OCI-LY7 (cell line): ENCODE measurements around the gene BSPRY. TPM values are rescaled to one million over a fixed set of nuclear protein-coding genes. Genes with fewer than 3 reads are reported as not detected.
A peak's percentile ranks its signal among the peaks of the same experiment; 100 is the strongest.

Experiments
- Bru-seq: library from RNA; stranded (reverse); fragments of 400-500 nt; gene quantifications from one replicate; lab custom pipeline; 2021; lab: Mats Ljungman, UMichigan
- BruChase-seq, 2 experiments: library from RNA; stranded (reverse); fragments of 400-500 nt; gene quantifications; one replicate each; lab custom pipeline; 2021; lab: Mats Ljungman, UMichigan
- BruUV-seq: library from RNA; stranded (reverse); fragments of 400-500 nt; replicated peaks from 2 replicates; lab custom pipeline; 2021; lab: Mats Ljungman, UMichigan
- CTCF ChIA-PET: fragments of 300-600 bp; sonication (Branson Sonifier 250); formaldehyde crosslinking; loops from one replicate; lab custom pipeline; 2022; ENCODE audit warnings: antibody characterized with exemption; ENCODE audit not compliant: unreplicated experiment; lab: Charles Lee
- POLR2A ChIA-PET: fragments of 300-600 bp; sonication (Branson Sonifier 250); formaldehyde crosslinking; loops from one replicate; lab custom pipeline; 2022; ENCODE audit warnings: antibody characterized with exemption; lab: Charles Lee
- DNase-seq: peaks from one replicate; pipeline ENCODE4 v3.0.0-alpha.2; 2015; ENCODE audit warnings: low spot score
- H2AFZ ChIP-seq: fragments of 200-600 bp; sonication (generic), shearing (Covaris generic); 2 replicates; pipeline ENCODE4 v1.6.1; 2014; ENCODE audit warnings: mild to moderate bottlenecking, antibody characterized with exemption, low read length, moderate library complexity
- H3K27ac ChIP-seq: fragments of 200-600 bp; sonication (generic); 2 replicates; pipeline ENCODE4 v1.5.1; 2014; ENCODE audit warnings: mixed run types, low read depth, mild to moderate bottlenecking, moderate library complexity, low read length, inconsistent platforms; ENCODE audit not compliant: poor library complexity, severe bottlenecking
- H3K36me3 ChIP-seq: fragments of 200-600 bp; sonication (generic); 2 replicates; pipeline ENCODE4 v1.6.1; 2014; ENCODE audit warnings: mild to moderate bottlenecking, antibody characterized with exemption, low read length, moderate library complexity, mixed read lengths; ENCODE audit not compliant: insufficient read depth
- H3K4me1 ChIP-seq: fragments of 200-600 bp; sonication (generic); 2 replicates; pipeline ENCODE4 v1.5.1; 2014; ENCODE audit warnings: mild to moderate bottlenecking, low read length; ENCODE audit not compliant: insufficient read depth, poor library complexity, severe bottlenecking
- H3K4me2 ChIP-seq: fragments of 200-600 bp; sonication (generic); 2 replicates; pipeline ENCODE4 v1.6.1; 2014; ENCODE audit warnings: mild to moderate bottlenecking, low read length
- H3K4me3 ChIP-seq: fragments of 200-600 bp; sonication (generic); 2 replicates; pipeline ENCODE4 v1.5.1; 2014; ENCODE audit warnings: mild to moderate bottlenecking, low read depth, low read length; ENCODE audit not compliant: poor library complexity, severe bottlenecking
- H3K79me2 ChIP-seq: fragments of 200-600 bp; sonication (generic); 2 replicates; pipeline ENCODE4 v1.6.1; 2016; ENCODE audit warnings: low read depth, mild to moderate bottlenecking, low read length, moderate library complexity, mixed read lengths; ENCODE audit not compliant: insufficient read depth
- H3K9me2 ChIP-seq: fragments of 200-600 bp; sonication (generic); 2 replicates; pipeline ENCODE4 v1.6.1; 2016; ENCODE audit warnings: mild to moderate bottlenecking, low read length, mixed read lengths; ENCODE audit not compliant: insufficient read depth
- H3K9me3 ChIP-seq: fragments of 200-600 bp; sonication (generic); 2 replicates; pipeline ENCODE4 v1.6.1; 2014; ENCODE audit warnings: mild to moderate bottlenecking, mixed run types, low read length, mixed read lengths
- H4K20me1 ChIP-seq: fragments of 200-600 bp; sonication (generic); 2 replicates; pipeline ENCODE4 v1.6.1; 2014; ENCODE audit warnings: mild to moderate bottlenecking, antibody characterized with exemption, low read length, moderate library complexity, mixed read lengths; ENCODE audit not compliant: insufficient read depth
- EZH2phosphoT487 ChIP-seq: fragments of 200-600 bp; sonication (generic); IDR thresholded peaks from 2 replicates; pipeline ENCODE4 v1.6.1; 2018; ENCODE audit warnings: low read depth, borderline replicate concordance, mild to moderate bottlenecking, mixed run types, antibody characterized with exemption, low read length, moderate library complexity, mixed read lengths
- intact Hi-C: fragments of 100-400 bp; cut with micrococcal nuclease; formaldehyde crosslinking; loops from one replicate; pipeline ENCODE4 v1.10.0; 2022; ENCODE audit not compliant: unreplicated experiment
- long read RNA-seq: library from polyadenylated mRNA; stranded (forward); transcript quantifications from one replicate; pipeline ENCODE4 v2.0.0, GENCODE V29; 2022
- total RNA-seq, 2 experiments: library from RNA; depleted of rRNA in 1 of 2; stranded (reverse); fragments of >200 nt in 1 of 2; shearing (Covaris generic) in 1 of 2; gene quantifications; 2 replicates each; pipeline ENCODE4 v1.2.3, GENCODE V29; 2014 to 2022
- TF ChIP-seq, protein P1 (sequence below): fragments of 200-600 bp; sonication (generic); conservative IDR thresholded peaks from 2 replicates; pipeline ENCODE4 v1.5.1; 2014; ENCODE audit warnings: mild to moderate bottlenecking, antibody characterized with exemption, low read length, moderate library complexity, mixed read lengths

BSPRY gene
- total RNA-seq (2014; rRNA removed; shearing (Covaris generic)): 0.54 and 1.3 TPM in 2 replicates
- total RNA-seq (2022): 0.82 and 0.98 TPM in 2 replicates
- Bru-seq, nascent RNA: percentile 20 among the genes with signal in this experiment
- percentile 21 among the genes with signal in this experiment for BruChase-seq, experiment 1, labeled RNA remaining after a 6-hour chase
- percentile 22 among the genes with signal in this experiment for BruChase-seq, experiment 2, labeled RNA remaining after a 2-hour chase
- long read RNA-seq, partial matches to known transcripts: 1 of 5 reads
- long read RNA-seq, other reads (novel, unspliced or antisense): 1 of 5 reads

DNA sequence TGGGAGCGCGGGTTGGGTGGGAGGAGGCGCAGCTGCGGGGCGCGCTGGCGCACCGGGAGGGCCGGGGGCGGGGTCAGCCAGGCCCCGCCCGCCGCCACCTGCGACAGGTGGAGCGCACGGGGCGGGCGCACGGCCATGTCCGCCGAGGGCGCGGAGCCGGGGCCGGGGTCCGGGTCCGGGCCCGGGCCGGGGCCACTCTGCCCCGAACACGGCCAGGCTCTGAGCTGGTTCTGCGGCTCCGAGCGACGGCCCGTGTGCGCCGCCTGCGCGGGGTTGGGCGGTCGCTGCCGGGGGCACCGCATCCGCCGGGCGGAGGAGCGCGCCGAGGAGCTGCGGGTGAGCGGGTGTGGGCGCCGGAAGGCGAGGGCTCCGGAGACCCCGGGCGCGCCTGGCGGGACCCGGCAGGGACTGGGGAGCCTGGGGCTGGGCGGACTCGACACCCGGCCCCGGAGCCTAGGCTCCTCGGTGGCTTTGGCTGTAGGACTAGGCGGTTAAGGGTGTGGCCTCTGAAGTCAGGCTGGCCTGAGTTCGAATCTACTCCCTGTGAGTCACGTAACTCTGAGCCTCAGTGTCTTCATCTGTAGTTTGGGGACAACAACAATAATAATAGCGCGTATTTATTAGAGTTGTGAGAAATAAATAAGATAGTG, at the start of gene BSPRY:
Gene BSPRY (plus strand): TSS at position 97 of the 650 bp plus-strand sequence. CDS start 39 bp downstream, at position 136.
- ChIA-PET CTCF (interaction anchor here (0.6 to 1.0 kb wide), 2 partner anchors 15 to 16 kb away, joined by 3 to 4 read pairs; no protein-coding TSS in a partner anchor), POLR2A (interaction anchor here (0.7 to 4.6 kb wide), 3 partner anchors 9 to 129 kb away, joined by 3 to 31 read pairs (median 3); partner anchors contain the start of genes C9orf43, FKBP15, POLE3 and SLC31A1)

DNA sequence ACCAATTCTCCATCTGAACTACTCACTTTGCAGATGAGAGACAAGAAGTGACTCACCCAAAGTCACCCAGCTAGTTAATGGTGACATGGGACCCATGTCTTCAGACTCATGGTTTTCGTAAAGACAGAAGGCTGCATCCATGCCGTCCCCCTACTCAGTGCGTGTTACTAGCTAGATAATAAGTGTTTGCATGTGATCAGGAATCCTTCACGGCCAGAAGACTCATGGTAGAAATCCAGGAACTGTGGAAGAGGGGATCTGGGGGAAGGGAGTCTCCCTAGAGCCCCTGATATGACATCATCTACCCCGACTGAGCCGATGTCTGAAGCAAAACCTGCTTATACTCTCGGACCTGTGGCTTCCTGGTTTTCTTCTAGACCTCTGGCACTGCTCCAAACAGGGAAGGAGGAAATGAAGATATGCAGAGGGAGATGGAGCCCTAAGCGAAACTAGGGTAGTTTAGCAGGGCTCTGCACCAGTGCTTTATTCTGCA, 49.5 kb upstream of the BSPRY start:
- Histone ChIP-seq H3K27ac (no peak overlapping the region), H3K79me2 (no peaks in the 10 kb centered on the region), H3K36me3 (no peaks in the 10 kb centered on the region), H3K9me2 (no peaks in the 10 kb centered on the region), H3K9me3 (no peaks in the 10 kb centered on the region), H2AFZ (no peak overlapping the region), H4K20me1 (no peaks in the 10 kb centered on the region), H3K4me1 (peaks cover 10% of the 10 kb centered on the region), H3K4me3 (no peak overlapping the region), H3K4me2 (no peak overlapping the region)
- no TSS peak for BruUV-seq
- no peak for TF ChIP-seq EZH2phosphoT487
- TF ChIP-seq, protein P1, sequence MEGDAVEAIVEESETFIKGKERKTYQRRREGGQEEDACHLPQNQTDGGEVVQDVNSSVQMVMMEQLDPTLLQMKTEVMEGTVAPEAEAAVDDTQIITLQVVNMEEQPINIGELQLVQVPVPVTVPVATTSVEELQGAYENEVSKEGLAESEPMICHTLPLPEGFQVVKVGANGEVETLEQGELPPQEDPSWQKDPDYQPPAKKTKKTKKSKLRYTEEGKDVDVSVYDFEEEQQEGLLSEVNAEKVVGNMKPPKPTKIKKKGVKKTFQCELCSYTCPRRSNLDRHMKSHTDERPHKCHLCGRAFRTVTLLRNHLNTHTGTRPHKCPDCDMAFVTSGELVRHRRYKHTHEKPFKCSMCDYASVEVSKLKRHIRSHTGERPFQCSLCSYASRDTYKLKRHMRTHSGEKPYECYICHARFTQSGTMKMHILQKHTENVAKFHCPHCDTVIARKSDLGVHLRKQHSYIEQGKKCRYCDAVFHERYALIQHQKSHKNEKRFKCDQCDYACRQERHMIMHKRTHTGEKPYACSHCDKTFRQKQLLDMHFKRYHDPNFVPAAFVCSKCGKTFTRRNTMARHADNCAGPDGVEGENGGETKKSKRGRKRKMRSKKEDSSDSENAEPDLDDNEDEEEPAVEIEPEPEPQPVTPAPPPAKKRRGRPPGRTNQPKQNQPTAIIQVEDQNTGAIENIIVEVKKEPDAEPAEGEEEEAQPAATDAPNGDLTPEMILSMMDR: no peak
- intact Hi-C loops: loop anchor here (10.0 kb wide), 1 partner anchor 285 kb away; no protein-coding TSS in a partner anchor
- no peak for DNase-seq
- POLR2A ChIA-PET: no interaction called here
- CTCF ChIA-PET: no interaction called here

More for the DNA sequence above, at the start of gene BSPRY:
- Histone ChIP-seq H3K4me1 (peaks cover 19% of the 10 kb centered on the region), H3K4me3 (peak within 1 kb of the TSS; percentile 58), H3K4me2 (peak within 1 kb of the TSS; percentile 63), H4K20me1 (no peaks in the 10 kb centered on the region), H3K36me3 (no peaks in the 10 kb centered on the region), H3K9me2 (no peaks in the 10 kb centered on the region), H3K27ac (no peak within 1 kb of the TSS), H3K79me2 (no peaks in the 10 kb centered on the region), H3K9me3 (no peaks in the 10 kb centered on the region), H2AFZ (peak within 1 kb of the TSS; percentile 44; the same call in 1 of the 2 replicates)
- BruUV-seq: no TSS peak
- peak; percentile 25 for DNase-seq
- TF ChIP-seq, protein P1: no peak
- 0 out of 2 replicates have a peak, but pooled peaks have one; percentile 58 for TF ChIP-seq EZH2phosphoT487
- intact Hi-C loops: no loop called here
